Mesothelial cell of epicardium (in vitro differentiated cells): Measurements from ENCODE around the gene SRMS. TPM values are rescaled to one million over a fixed set of nuclear protein-coding genes. Genes with fewer than 3 reads are reported as not detected.
A peak's percentile ranks its signal among the peaks of the same experiment; 100 is the strongest.

Source experiments
- DNase-seq, 2 experiments: peaks; one replicate each; pipeline ENCODE4 v3.0.0; 2021; ENCODE audit warnings: low spot score in 2 of 2; ENCODE audit not compliant: unreplicated experiment in 2 of 2
- H3K27ac Mint-ChIP-seq: 2 replicates; pipeline ENCODE4 v1.8.0; 2021; ENCODE audit warnings: mixed read lengths
- H3K27me3 Mint-ChIP-seq: 2 replicates; pipeline ENCODE4 v1.8.0; 2021; ENCODE audit warnings: low read depth, mixed read lengths
- H3K36me3 Mint-ChIP-seq: 2 replicates; pipeline ENCODE4 v1.8.0; 2021; ENCODE audit warnings: mixed read lengths
- H3K4me1 Mint-ChIP-seq: 2 replicates; pipeline ENCODE4 v1.8.0; 2021; ENCODE audit warnings: mixed read lengths
- H3K4me3 Mint-ChIP-seq: 2 replicates; pipeline ENCODE4 v1.8.0; 2021; ENCODE audit warnings: mild to moderate bottlenecking, moderate library complexity, mixed read lengths
- H3K9me3 Mint-ChIP-seq: 2 replicates; pipeline ENCODE4 v1.8.0; 2021; ENCODE audit warnings: mixed read lengths
- total RNA-seq: library from RNA; stranded (reverse); gene quantifications from 3 replicates; pipeline ENCODE4 v1.2.1, GENCODE V29; 2021
- TF ChIP-seq, protein P1 (sequence below): fragments of 200-600 bp; sonication (generic); IDR thresholded peaks from one replicate; pipeline ENCODE4 v1.5.0; 2021; ENCODE audit warnings: antibody characterized with exemption; ENCODE audit not compliant: unreplicated experiment

SRMS gene
- total RNA-seq, 1 donor from 2014 or later = not detected

DNA sequence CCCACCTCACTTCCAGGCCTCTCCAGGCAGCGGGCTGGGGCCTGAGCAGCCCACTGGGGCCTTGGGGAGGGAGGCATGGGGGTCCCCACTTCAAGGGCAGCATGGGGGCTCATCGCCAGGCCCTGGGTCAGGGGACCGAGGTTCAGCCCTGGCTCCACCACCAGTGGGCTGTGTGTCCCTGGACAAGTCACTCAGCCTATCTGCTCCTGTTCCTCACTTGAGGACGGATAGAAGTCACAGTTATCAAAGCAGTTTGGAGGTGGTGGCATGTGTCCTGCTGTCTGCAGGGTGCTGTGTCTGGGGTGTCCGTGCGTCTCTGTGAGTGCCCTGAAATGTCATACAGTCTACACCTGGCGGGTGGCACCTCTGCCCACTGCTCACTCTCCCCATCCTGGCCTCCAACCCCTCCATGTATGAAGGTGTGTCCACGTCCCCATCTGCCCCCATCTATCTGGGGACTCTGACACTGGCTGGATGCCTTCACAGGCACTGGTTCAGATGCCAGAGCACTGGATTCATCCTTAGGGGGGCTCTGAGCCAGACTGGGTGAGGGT is 52.3 kb downstream of the SRMS start:
- no peaks in the 10 kb centered on the region for H3K36me3 Mint-ChIP-seq
- TF ChIP-seq, protein P1, sequence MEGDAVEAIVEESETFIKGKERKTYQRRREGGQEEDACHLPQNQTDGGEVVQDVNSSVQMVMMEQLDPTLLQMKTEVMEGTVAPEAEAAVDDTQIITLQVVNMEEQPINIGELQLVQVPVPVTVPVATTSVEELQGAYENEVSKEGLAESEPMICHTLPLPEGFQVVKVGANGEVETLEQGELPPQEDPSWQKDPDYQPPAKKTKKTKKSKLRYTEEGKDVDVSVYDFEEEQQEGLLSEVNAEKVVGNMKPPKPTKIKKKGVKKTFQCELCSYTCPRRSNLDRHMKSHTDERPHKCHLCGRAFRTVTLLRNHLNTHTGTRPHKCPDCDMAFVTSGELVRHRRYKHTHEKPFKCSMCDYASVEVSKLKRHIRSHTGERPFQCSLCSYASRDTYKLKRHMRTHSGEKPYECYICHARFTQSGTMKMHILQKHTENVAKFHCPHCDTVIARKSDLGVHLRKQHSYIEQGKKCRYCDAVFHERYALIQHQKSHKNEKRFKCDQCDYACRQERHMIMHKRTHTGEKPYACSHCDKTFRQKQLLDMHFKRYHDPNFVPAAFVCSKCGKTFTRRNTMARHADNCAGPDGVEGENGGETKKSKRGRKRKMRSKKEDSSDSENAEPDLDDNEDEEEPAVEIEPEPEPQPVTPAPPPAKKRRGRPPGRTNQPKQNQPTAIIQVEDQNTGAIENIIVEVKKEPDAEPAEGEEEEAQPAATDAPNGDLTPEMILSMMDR = no peak
- no peak overlapping the region for H3K4me3 Mint-ChIP-seq

DNA sequence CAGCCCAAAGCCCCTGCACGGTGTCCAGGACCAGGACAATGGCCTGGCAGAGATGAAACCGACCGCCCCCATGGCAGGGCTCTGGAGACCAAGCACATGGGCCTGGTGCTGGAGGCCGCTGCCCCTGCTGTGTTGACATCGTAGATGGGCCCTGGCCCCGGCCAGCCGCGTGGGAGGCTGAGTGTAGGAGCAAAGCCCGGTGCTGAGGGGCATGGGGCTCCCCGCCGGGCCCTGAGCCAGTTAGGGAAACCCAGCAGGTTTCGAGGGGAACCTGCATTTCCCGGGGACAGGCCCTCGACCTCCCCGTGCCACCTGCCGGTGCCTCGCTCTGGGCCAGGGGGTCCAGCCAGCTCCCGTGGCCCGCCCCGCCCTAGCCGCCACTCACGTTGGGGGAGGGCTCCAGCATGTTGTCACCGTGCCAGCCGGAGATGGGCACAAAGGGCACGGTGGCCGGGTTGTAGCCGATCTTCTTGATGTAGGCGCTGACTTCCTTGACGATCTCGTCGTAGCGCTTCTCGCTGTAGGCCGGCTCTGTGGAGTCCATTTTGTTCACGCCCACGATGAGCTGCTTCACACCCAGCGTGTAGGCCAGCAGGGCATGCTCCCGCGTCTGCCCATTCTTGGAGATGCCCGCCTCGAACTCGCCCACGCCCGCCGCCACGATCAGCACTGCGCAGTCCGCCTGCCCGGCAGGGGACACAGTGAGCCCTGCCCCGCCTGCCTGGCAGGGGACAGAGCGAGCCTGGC is 53.0 kb downstream of the SRMS start:
- Mint-ChIP-seq H3K27ac (no peak overlapping the region), H3K4me1 (peaks cover 4% of the 10 kb centered on the region), H3K36me3 (no peaks in the 10 kb centered on the region), H3K27me3 (peaks cover 50% of the 10 kb centered on the region), H3K9me3 (no peaks in the 10 kb centered on the region), H3K4me3 (no peak overlapping the region)
- TF ChIP-seq, protein P1 = no peak
- no peak for DNase-seq

More for the DNA sequence above, 52.3 kb downstream of the SRMS start:
- Mint-ChIP-seq H3K9me3 (no peaks in the 10 kb centered on the region), H3K4me1 (peaks cover 4% of the 10 kb centered on the region), H3K27me3 (peaks cover 49% of the 10 kb centered on the region), H3K27ac (no peak overlapping the region)
- no peak for DNase-seq

DNA sequence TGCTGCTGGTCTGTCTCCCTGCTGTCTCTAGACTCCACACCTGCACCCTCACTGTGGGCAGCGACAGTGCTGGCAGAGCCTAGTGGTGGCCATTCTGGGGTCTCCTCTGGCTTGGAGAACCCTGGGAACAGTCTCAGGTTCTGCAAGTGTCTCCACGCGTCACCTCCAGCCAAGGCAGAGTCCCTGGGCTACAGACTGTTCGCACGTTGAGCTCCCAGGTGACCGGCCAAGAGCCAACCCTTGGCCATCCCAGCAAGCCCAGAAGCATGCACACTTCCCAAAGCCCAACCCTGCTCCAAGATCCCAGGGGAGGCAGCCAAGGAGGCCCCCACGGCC is 53.5 kb downstream of the SRMS start:
- H3K36me3 Mint-ChIP-seq = no peaks in the 10 kb centered on the region
- H3K27me3 Mint-ChIP-seq = peaks cover 53% of the 10 kb centered on the region
- H3K4me3 Mint-ChIP-seq = no peak overlapping the region
- H3K9me3 Mint-ChIP-seq = no peaks in the 10 kb centered on the region
- DNase-seq = no peak
- peaks cover 4% of the 10 kb centered on the region for H3K4me1 Mint-ChIP-seq
- H3K27ac Mint-ChIP-seq = no peak overlapping the region
- TF ChIP-seq, protein P1 = no peak

DNA sequence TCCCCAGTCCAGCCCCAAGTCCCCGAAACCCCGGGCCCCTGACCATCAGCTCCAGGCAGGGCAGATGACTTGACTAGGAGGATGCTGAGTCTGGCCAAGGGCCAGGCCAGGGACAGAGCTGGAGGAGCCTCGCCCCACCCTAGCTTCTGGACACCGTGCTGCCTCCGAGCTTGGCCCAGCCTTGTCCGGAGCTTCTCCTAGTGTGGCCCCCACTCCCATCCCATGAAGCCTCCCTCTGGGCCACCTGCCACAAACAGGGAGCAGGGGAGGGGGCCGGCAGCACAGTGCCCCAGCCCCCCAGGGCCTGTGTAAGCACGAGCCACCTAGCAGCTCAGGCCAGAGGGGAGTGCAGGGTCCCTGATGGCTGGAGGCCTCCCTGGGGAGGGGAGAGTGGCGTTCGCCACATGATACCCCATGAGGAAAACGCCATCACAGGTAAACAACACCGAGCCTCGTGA is 54.0 kb downstream of the SRMS start:
- no peaks in the 10 kb centered on the region for H3K36me3 Mint-ChIP-seq
- peaks cover 4% of the 10 kb centered on the region for H3K4me1 Mint-ChIP-seq
- TF ChIP-seq, protein P1 = no peak
- peaks cover 58% of the 10 kb centered on the region for H3K27me3 Mint-ChIP-seq
- DNase-seq = peak in 1 of 2 experiments; percentile 16
- no peaks in the 10 kb centered on the region for H3K9me3 Mint-ChIP-seq
- H3K4me3 Mint-ChIP-seq = no peak overlapping the region
- H3K27ac Mint-ChIP-seq = no peak overlapping the region

DNA sequence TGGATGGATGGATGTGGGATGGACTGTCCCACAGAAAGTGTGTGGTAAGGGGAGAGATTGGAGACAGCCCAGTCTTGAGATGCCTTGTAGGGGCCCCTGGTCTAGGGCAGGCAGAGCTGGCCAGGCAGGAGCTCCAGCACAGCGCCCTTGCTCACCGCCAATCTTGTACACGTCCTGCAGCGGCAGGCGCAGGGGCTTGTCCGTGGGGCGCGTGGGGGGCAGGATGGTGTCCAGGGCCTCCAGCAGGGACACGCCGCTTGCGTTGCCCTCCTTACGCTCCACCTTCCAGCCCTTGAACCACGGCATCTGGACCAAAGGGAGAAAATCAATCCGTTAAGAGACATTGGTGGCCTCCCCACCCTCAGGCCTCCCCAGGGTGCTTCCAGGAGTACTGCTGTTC is 54.6 kb downstream of the SRMS start:
- Mint-ChIP-seq H3K27me3 (peaks cover 57% of the 10 kb centered on the region), H3K27ac (no peak overlapping the region), H3K36me3 (no peaks in the 10 kb centered on the region), H3K9me3 (no peaks in the 10 kb centered on the region), H3K4me1 (peaks cover 4% of the 10 kb centered on the region), H3K4me3 (no peak overlapping the region)
- peak in 1 of 2 experiments; percentile 13 for DNase-seq
- TF ChIP-seq, protein P1 = no peak
